ENCODE data around the gene UMAD1.

UMAD1 gene

DNA sequence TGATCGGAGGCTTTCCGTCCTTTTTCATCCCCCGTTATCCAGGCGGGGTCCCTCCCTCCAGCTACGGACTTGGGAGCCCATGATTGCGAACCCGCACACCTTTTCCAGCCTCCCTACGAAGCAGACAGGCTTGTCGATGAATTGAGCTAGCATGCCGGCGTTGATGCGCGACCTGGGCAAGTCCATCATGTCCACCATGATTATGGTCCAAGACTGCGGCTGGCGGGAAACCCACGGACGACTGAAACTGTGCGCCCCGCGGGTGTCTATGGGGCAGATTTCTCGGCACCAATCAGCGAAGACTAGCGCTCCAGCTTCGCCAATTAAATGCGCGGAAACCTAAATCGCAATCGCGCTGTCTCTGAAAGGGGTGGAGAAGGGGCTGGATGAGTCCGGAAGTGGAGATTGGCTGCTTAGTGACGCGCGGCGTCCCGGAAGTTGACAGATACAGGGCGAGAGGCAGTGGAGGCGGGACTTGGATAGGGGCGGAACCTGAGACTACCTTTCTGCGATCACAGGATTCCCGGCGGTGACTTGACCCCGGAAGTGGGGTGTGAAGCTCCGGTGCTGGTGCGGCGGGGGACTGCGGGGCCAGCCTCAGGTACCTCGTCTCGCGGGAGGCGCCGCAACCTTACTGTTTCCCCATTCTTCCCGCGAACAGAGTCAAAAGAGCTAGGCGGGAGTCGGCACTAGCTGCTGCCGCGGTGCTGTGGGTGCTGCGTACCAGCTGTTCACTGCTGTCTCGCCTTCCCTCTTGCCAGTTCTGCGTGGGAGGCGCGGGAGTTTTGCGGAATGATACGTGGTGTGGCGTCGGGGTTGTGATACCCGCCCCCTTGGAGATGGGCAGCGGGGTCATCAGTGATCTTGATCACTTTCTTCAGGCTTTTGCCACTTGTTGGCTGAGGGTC lies at the start of gene UMAD1:
Gene UMAD1 (plus strand): TSS at position 532 of the 908 bp plus-strand sequence. CDS start 32,620 bp downstream, outside the sequence.
- peak; percentile 91 for DNase-seq

DNA sequence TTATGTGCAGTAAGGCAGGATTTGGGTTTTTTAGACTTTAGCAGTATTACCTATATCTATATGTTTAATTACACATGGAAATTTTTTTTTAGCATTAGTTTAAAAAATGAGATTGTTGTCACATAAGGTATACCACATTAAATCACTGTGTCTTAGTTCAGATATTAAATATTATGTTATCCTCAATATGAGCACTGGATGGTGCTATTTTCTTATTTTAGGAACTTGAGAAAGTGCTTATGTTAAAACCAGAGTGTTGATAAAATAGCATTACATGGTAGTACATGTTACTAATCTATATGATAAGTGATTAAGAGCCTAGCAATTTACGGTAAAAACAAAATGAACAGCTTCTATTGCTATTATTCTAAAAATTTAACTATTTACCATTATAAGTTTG lies 45.1 kb upstream of the UMAD1 start:
- no peak for DNase-seq

DNA sequence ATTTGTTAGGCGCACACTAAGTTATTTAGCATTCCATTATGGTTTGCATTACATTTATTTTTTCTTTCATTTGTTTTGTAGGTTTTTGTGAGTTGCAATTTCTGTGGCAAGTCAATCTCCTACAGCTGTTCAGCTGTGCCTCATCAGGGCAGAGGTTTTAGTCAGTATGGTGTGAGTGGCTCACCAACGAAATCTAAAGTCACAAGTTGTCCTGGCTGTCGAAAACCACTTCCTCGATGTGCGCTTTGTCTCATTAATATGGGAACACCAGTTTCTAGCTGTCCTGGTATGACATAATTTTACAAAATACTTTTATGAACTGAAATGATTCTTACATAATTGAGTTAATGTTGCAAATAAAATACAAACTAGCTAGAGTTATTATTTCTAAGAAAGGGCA lies 44.4 kb upstream of the UMAD1 start:
- no peak for DNase-seq

DNA sequence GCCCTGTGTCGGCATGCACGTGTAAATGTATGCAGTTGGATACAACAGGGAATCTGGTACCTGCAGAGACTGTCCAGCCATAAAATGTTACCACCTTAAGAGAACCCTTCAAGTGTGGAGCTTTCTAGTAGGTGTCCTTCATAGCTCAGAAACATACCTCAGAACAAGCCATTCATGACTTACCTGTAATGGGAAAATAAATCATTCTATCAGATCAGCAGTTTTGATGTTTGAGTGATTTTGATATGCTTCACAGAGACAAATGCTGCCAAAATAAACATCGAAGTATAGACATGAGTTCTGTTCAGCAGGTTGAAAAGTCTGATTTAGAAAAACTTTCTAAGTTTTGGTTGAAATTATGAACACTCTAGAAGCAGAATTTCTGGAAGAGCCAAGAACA lies 33.5 kb upstream of the UMAD1 start:
- DNase-seq, result no peak

DNA sequence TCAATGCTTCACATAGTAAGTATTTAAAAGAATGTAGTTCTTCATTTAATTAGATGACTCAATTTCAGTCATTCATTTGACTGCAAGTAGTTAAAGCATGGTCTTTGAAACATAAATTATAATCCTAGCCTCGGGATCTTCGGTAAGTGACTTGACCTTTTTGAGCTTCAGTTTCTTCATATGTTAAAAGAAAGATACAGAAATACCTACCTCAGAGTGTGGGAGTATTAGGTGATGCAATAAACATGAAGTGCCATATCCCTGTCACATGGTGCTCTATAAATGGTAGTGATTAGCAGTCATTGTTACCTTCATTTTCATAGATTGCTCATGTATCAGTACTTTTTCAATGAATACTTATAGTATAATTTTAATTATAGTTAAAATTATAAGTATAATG lies 31.2 kb upstream of the UMAD1 start:
- DNase-seq, result no peak

DNA sequence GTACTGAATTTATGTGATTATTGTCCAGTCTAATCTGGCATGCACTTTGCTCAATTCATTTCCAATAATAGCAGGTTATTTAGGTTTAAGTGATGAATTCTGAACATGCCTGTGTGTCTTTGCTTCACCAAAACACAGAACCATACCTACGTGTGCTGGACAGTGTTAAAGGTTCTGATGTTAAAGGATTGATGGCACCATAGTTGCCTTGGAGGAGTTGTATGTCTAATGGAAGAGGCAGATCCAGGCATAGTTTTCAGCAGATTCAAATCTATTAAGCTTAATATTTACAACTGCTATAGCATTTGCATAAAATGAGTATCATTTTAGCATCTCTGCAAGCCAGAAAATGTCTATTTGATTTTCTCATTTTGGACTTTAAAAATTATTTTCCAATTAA lies 28.0 kb upstream of the UMAD1 start:
- DNase-seq, result no peak

DNA sequence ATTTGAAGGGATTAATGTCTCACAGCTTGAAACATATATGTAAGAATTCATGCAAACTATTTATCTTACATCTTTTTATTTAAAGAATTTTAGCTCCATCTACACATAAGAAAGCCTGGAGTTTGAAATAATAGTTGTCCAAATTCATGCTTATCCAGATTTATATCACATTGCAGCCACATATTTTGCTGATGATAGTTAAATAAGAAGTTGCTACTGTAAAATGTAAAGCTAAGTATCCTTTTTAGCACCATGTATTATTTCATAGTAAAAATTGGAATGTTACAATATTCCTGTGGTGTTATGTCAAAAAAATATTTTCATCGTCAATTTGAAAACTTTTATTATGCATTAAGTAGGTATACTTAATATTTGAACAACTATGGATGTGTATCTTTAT lies 27.3 kb upstream of the UMAD1 start:
- DNase-seq, result no peak

DNA sequence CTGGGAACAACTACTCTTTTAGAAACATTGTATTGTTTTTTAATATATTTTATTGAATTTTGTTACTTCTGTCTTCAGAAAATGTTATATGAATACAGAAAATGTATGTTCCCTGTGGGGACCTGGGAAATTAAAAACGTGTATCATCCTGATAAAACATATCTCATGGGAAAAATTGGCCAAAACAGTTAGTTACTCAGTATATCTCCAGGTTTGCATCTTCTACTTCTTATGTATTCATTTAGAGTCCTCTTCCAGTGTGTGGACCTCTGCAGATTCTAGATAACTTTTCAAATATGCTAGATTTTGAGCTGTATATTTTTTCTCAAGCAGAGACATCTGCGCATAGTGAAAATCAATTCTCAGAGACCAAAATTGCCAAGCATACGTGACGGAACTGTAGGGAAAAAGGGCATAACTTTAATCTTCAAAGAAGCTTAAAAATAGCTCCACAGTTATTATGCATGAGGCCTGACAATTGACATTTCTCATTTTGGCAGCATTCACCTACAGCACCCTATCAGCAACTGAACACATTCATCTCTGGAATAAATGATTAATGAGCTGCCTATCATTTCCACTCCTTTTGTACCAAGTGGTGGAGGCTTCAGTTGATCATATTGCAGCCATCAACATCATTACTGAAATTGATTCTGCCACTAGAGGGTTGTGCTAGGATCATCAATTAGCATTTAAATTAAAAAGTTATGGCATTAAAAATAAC lies 26.4 kb upstream of the UMAD1 start:
- DNase-seq, result no peak

DNA sequence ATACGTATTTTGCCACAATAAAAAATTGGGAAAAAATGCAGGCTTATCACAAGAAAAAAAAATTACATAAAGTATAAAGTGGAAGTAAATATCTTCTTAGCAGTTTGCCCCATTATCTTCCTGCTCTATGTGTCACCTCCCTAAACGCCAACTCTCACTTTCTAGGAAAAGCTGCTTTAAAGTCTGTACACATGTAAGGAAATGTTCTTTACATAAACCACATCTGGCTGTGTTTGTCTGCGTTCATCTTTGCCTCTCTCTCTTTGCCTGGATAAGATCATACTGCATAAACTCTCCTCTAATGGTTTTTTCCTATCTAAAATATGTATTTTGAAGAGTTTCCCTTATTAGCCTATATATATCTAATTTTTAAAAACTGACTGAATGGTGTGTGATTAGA lies 23.0 kb upstream of the UMAD1 start:
- DNase-seq, result no peak

DNA sequence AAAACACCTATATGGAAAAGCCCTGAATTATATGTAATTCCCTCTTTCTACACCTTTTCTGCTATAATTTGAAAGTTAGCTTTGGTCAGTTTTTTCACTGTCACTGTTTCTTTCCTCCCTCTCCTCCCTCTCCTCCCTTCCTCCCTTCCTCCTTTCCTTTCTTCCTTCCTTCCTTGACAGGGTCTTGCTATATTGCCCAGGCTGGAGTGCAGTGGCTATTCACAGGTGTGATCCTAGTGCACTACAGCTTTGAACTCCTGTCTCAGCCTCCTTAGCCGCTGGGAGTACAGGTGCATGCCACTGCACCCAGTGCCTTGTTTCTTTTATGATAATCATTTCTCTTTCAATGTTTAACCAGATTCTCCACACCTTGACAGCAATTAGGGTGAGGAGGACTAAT lies 22.1 kb upstream of the UMAD1 start:
- DNase-seq, result no peak

DNA sequence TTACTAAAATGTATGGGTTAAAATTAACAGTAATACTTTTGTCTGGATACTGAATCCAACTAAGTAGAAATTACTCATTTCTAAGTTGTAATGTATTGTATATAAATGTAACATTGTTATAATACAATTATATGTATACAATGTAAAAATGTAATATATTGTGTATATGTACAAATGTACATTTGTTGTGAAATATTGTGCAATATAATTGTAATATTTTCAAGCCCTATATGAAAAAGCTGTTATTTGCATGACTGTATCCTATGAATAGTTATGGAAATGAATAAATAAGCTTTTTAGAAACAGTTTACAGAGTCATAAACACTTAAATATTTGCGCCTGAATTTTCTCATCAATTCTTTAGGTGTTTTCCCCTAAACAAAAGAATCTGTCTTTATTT lies 20.3 kb upstream of the UMAD1 start:
- no peak for DNase-seq

DNA sequence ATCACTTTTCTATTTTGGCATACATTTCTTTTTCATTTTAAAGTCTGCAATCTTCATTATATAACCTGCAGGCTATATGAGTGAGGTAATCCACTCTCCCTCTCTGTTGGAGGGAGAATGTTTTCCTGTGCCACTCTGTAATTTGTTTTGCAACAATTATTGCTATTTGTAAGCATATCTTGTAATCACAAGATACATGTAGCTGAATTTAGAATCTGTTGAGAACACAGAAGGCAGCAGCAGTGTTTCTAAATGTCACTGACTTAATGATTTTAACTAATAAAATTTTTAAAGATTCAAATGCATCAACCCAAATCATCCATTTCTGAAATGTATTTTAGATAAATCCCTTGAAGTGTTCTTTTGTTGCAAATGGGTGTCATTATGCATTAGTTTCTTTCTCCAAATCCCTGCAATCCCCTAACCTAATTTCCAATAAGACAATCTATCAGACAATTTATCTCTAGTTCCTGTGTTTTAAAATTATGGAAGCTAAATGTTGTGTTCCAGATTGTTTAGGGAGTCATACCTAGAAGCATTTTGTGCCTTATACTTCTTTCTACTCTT lies 19.8 kb upstream of the UMAD1 start:
- no peak for DNase-seq

DNA sequence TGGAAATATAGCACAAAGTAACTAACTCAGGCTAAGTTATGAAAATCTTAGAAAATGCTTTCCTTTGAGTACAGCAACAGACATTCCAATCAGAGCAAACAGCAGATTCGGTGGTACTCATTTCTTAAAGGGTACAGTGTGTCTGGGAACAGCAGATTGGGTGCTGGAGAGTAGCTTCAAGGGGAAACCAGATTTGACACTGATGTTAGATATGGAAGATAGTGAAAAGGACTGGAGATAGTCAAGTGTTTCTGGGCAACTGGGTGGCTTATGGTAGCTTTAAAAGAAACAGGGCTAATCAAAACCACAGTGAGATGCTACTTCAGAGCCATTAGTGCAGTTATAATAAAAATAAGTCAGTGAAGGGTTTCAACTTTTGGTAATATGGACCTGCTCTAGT lies 12.1 kb upstream of the UMAD1 start:
- DNase-seq, result no peak

DNA sequence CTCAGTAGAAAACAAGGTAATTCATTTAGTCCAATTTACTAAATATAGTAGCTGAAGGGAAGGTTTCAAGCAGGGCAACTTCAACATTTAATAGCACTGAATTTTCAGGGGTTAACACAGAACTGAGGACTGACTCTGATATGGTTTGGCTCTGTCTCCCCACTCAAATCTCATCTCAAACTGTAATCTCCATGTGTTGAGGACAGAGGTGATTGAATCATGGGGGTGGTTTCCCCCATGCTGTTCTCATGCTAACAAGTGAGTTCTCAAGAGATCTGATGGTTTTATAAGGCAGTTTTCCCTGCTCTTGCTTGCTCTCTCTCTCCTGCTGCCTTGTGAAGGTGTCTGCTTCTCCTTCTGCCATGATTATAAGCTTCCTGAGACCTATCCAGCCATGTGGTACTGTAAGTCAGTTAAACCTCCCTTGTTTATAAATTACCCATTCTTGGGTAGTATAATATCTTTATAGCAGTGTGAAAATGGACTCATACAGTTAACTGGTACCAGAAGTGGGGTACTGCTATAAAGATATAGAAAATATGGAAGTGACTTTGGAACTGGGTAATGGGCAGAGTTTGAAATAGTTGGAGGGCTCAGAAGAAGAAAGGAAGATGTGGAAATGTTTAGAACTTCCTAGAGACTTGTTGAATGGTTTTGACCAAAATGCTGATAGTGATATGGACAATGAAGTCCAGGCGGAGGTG lies 9.8 kb upstream of the UMAD1 start:
- no peak for DNase-seq

DNA sequence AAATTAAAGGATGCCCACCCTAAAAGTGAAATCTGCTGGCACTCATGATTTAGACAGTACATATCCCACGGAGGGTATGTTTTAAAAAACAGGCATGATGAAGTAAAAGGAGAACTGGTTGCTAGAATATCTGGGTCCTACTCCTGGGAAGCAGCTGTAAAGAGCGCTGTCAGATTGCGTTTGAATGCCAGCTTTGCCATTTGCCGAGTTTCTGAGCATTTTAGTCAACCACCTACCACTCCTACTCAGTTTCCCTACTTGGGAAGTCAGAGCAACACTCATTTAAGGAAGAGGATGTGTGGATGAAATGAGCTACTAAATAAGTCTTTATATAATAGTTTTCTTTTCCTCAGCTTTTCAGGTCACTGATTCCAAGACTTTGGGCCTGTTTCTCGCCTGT lies 1.1 kb upstream of the UMAD1 start:
- DNase-seq, result no peak

DNA sequence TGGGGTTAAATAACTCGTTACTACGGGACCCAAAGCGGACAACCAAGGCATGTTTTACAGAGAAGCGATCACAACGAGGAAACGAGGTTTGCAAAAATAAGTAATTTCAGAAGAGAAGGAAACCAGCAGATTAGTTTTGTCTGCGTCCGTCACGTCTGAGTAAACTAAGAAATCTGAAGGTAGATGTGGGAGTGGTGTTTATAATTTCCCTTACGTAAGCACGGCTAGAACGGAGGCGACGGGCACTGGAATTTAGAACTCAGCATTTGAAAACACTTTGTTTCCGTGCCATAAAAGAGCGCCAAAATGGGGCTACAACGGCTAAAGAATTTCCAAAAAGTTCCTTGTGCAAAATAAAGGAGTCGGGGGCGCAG lies 718 bp upstream of the UMAD1 start:
- no peak for DNase-seq

DNA sequence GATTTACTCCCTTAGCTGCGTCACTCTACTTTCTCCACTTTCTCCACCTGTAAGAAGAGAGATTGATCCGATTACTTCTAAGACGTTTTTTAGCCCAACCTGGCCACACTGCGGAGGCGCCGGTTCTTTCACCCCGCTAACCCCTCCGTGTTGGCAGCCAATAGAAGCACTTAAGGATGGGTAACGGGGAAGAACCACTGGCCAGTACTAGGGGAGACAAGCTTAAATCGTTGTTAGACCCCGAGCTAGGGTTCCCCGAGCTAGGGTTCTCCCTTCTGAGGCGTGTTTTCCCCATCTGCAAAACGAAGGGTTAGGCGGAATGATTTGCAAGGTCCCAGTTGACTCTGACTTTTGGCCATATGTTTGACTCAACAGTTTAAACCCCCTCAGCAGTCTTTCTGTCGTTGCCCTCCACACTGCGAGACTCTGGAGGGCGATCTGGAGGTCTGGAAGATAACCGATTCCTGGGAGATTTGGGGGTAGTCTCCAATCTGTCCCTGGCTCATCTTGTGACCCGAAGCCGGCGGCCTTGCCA lies 644 bp downstream of the UMAD1 start:
- DNase-seq, result no peak

DNA sequence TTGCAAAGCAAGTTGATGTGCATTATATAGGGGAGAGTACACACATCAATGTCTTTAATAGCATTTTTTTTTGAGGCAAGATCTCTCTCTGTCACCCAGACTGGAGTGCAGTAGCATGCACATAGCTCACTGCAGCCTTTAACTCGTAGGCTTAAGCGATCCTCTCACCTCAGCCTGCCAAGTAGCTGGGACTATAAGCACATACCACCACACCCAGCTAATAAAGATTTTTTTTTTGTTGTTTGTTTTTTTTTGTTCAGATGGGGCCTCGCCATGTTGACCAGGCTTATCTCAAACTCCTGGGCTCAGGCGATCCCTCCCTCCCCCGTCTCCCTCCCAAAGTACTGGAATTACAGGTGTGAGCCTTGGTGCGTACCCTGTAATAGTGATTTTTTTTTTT lies 1.5 kb downstream of the UMAD1 start:
- DNase-seq, result no peak

DNA sequence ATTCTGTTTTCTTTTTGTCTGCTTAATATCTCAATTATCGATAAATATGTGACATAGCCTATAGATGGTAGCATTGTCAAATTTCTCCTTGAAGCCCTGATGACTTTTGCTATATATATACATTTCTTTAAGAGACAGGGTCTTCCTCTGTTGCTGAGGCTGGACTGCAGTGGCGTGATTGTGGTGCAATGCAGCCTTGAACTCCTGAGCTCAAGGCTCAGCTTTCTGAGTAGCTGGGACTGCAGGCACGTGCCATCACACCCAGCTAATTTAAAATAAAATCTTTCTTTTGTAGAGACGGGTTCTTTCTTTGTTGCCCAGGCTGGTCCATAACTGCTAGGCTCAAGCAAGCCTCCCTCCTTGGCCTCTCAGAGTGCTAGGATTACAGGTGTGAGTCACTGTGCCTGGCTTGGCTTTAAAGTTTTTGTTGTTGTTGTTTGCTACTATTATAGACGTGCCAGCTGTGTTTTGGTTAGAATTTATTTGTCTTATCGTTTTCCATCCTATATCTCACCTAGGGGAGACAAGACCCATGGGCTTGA lies 7.0 kb downstream of the UMAD1 start:
- DNase-seq, result no peak

DNA sequence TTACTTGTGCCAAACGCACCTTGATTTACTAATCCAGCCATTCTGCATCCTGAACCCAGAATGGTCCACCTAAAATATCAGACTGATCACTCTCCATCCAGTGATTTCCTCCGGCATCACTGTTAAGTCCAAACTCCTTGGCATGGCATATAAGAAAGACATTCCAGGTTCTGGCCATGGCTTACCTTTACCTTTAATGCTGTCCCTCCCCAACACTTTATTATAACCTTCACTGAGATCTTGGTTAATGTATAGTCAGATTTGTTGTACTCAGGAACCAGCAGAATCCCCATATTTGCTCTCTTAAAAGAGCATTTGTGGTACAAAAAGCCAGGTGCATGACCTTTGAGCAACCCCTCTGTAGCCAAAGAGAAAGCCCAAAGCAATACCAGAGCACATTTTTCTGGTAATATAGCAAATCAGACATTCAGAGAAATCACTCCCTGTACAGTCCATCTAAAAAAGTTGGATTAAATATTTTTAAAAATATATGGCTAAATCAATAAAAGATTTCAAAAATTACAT lies 10.2 kb downstream of the UMAD1 start:
- DNase-seq, result no peak

DNA sequence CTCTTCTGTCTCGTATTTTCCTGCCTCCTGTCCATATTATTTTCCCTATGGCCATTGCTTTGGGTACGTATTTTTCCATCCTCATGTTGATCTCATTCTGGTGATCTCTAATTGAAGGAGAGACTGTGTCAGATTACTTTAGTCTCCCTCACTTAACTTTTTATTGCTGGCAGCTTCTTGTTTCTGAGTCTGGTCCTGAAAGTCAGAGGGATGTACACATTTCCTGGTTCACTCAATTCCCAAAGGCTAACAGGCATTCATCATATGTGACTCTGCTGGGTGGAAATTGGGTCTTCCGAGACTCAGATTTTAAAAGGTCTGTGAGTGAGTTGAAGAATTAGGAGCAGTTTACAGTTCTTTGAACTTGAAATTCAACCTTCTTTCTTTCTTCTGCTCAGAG lies 10.9 kb downstream of the UMAD1 start:
- no peak for DNase-seq

DNA sequence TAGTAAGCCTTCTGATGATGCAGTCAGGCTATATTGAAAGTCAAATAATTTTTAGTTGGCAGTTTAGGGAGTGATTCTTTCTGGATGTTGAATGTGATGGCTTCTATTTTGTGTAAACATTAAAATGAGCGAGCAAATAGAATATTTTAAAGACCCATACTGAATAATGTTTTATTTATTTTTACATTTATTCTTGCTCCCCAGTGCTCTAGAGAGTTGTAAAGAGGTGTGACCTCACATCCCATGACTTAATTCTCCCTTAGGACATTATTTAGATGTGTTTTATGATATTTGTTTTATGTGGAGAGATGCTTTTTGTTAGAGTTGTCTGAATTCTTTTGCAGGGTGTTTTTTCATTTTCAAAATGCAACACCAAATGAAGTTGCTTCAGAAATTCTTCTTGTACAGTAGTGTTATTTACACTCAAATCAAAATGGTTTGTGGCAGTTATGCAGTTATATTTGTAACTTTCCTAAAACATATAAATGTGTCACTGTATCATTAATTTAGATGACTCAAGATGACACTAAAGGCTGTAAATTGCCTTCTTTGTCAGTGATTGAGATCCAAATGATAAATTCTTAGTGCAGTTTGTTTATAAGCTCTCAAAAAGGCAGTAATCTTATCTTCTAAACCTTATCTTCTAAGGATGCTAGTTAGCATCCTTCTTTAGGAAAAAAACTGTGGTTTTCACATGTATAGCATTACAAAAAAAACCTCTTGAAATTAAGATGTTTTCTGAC lies 12.4 kb downstream of the UMAD1 start:
- DNase-seq, result no peak
